HG03139 (cell line): Measurements from ENCODE around the gene CCL18.
A peak's percentile ranks its signal among the peaks of the same experiment; 100 is the strongest.
"Not testable (repeated sequence)": the region's sequence is repeated elsewhere in the genome, so short reads cannot be mapped to it uniquely, and the experiment has no call there.

Source experiments
- ATAC-seq: cut with Tn5 transposase; IDR thresholded peaks from one replicate; pipeline ENCODE4 v1.9.1; 2021; ENCODE audit not compliant: unreplicated experiment

Gene CCL18

GRCh38 chr17:36070427-36070826, 6.4 kb downstream of the CCL18 start:
- no peak for ATAC-seq

GRCh38 chr17:36071751-36072150, 7.7 kb downstream of the CCL18 start:
- ATAC-seq = no peak

GRCh38 chr17:36072431-36073121, 8.5 kb downstream of the CCL18 start:
- no peak for ATAC-seq

DNA sequence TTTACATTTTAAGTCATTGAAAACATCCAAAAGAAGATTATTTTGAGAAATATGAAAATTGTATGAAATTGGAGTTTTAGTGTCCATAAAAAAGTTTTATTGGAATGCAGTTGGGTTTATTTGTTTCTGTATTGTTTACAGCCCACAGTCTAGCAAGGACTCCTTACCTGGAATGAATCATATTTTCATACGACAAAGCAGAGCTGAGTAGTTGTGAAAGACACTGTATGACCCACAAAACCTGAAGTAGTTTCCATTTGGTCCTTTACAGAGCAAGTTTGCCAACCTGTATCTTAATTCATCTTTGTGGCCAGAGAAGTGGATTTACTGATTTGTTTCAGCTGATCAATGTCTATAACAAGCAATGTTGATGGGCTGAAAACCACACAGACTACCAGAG, 10.3 kb downstream of the CCL18 start:
- no peak for ATAC-seq

GRCh38 chr17:36081681-36082471, 17.8 kb downstream of the CCL18 start:
- ATAC-seq = peak; percentile 12

DNA sequence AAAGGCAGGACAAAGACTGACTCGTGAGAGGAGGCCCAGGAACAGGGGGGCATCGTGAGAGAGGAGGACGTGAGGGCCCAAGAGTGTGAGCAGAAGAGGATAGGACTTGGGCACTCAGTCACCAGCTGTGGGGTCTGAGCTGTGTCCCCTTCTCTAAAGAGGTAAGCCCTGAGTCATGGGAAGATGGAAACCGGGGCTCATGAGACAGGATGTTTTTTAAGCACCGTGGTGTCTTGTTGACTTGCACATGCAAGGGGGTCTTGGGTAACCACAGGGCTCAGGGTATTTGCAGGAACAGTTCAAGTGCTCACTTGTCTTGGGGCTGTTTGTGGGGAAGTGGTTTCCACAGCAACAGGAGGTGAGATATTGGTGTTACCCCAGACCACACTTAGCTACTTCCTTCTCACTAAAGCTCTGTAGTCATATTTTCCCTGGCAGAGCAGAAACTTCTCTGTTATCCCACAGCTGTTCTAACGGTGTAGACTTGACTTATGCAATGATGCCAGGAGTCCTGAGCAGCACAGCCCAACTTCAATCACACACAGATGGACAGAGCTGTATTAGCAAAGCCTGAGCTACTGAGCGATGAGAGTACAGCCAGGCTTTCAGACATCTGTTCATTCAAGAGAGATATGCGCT, 18.5 kb downstream of the CCL18 start:
- peak; percentile 48 for ATAC-seq

GRCh38 chr17:36083691-36084090, 19.6 kb downstream of the CCL18 start:
- ATAC-seq = not testable (repeated sequence)

GRCh38 chr17:36085765-36086164, 21.7 kb downstream of the CCL18 start:
- ATAC-seq = no peak

GRCh38 chr17:36086791-36087190, 22.7 kb downstream of the CCL18 start:
- no peak for ATAC-seq

- not testable (repeated sequence) for ATAC-seq
Observed at GRCh38 chr17:36087471-36087870, 23.4 kb downstream of the CCL18 start.

GRCh38 chr17:36087897-36088572, 24.0 kb downstream of the CCL18 start:
- not testable (repeated sequence) for ATAC-seq

DNA sequence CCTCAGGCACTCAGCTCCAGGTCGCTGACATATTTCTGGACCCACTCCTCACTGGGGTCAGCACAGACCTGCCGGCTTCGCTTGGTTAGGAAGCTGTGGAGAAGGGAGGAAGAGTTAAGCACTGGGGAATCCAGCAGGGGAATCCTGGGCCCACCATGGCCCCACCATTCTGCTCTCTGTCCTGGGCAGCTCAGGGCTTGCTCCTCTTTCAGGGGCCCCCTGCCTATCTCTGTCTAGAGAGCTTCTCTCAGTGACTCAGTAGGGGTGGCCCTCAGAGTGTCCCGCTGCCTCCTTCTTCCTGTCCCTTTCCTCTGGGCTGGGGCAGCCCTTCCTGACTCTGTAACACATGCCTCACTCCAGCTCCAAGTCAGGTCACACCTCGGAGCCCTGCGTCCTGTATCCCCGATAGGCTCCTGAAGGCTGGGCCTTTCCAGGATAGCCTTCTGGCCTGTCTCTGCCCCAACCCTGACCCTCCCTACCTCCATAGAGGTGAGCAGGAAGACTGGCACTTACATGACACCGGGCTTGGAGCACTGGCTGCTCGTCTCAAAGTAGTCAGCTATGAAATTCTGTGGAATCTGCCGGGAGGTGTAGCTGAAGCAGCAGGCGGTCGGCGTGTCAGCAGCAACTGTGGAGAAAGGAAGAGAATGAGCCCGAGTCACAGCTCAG, 24.7 kb downstream of the CCL18 start:
- no peak for ATAC-seq

GRCh38 chr17:36089339-36089865, 25.3 kb downstream of the CCL18 start:
- no peak for ATAC-seq

- peak; percentile 59 for ATAC-seq
Observed at GRCh38 chr17:36089888-36090836, 26.1 kb downstream of the CCL18 start, which contains the start of gene CCL3. TSS of gene CCL3 (minus strand) at chr17:36090143. CDS start at chr17:36090058, 85 bp downstream.

DNA sequence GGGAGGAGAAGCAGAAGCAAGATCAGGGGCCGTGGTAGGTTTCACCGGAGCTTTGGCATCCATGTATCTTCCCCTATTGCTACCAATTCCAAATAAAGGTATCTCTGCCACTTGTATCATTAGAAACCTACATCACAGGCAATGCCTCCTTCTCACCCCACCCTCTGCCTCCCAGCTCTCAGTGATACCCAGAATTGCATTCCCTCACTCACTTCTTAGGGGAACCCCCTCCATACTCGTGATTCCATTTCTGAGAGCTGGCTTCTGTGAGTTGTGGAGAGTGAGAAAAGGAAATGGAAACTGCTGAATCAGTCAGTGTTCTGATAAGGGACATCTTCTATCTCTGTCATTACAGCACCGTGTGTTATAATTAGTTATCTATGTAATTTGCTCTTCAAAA, 28.2 kb downstream of the CCL18 start:
- ATAC-seq = no peak

DNA sequence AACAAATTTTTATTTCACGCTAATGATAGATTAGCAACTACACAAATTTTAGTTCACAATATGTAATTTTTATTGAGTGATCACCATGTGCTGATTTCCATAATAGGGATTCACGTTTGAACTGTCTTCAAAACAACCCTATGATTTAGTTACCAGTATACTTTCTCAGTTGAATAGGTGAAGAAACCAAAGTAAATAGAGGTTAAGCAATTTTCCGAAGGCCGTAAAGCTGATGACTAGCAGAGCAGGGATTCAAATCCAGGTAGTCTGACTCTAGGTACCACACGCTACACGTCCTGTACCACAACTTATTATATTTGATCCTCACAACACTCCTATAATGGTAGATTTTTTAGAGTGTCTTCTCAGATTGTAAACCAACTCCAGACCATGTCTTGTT, 28.6 kb downstream of the CCL18 start:
- ATAC-seq = not testable (repeated sequence)

DNA sequence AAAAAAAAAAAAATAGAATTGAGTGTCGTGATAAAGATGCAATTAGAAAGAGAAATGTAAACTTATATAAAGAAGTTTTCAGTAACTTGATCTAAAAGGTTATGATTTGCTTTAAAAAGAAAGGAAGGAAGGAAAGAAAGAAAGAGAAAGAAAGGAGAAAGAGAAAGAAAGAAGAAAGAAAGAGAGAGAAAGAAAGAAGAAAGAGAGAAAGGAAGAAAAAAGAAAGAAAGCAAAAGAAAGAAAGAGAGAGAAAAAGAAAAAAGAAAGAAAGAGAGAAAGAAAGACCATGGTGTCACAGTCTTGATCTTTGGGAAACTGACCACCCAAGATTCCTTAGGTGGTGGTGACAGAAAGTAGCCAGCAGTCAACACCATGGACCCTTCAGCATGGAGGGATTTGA, 30.2 kb downstream of the CCL18 start:
- no peak for ATAC-seq

GRCh38 chr17:36094746-36095145, 30.7 kb downstream of the CCL18 start:
- no peak for ATAC-seq

DNA sequence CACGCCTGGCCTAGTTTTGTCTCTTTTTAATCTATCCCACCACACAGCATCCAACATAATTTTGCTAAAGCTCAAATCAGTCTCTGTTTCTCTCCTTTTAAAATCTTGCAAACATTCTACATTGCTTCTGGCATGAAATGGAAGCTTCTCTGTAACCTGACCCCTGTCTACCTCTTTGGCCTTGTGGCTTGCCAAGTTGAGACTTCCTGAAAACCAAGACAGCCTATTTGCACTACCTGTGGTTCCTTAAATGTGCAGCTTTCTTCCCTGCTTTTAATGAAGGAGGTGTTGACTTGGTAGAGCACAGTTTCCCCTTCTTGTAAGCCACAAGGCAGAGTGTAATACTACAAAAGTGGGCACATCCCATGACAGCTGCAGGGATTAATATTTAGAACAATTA, 31.9 kb downstream of the CCL18 start:
- no peak for ATAC-seq
